Left ventricle myocardium inferior (tissue), 1 donor: Measurements from ENCODE around the gene COPG1. TPM values are rescaled to one million over a fixed set of nuclear protein-coding genes. Genes with fewer than 3 reads are reported as not detected.

Experiments used
- DNase-seq: peaks from one replicate; pipeline ENCODE4 v3.0.0-alpha.2; 2020
- H3K27ac ChIP-seq: fragments of 200-600 bp; replicated peaks from 2 replicates; pipeline ENCODE4 v1.8.0; 2021
- H3K27me3 ChIP-seq: fragments of 200-600 bp; 2 replicates; pipeline ENCODE4 v1.8.0; 2021; ENCODE audit warnings: low read depth
- H3K36me3 ChIP-seq: fragments of 200-600 bp; 2 replicates; pipeline ENCODE4 v1.8.0; 2021
- H3K4me1 ChIP-seq: fragments of 200-600 bp; 2 replicates; pipeline ENCODE4 v1.8.0; 2021
- H3K4me3 ChIP-seq: fragments of 200-600 bp; 2 replicates; pipeline ENCODE4 v1.8.0; 2021; ENCODE audit warnings: mild to moderate bottlenecking, moderate library complexity
- H3K9me3 ChIP-seq: fragments of 200-600 bp; replicated peaks from 2 replicates; pipeline ENCODE4 v1.8.0; 2021
- CTCF ChIP-seq: fragments of 200-600 bp; IDR thresholded peaks from 2 replicates; pipeline ENCODE4 v1.8.0; 2021; ENCODE audit warnings: antibody characterized with exemption, mild to moderate bottlenecking, borderline replicate concordance
- intact Hi-C: fragments of 100-400 bp; cut with micrococcal nuclease; formaldehyde crosslinking; loops from one replicate; pipeline ENCODE4 v1.11.0; 2022
- total RNA-seq: library from RNA; stranded (reverse); fragmentation: NEBNext Ultra II Directional; extraction: Animal tissue kit (Norgen Biotek cat#: 25700); gene quantifications from one replicate; pipeline ENCODE4 v1.2.1, GENCODE V29; 2021
- donor health status: DM: no; HTN: yes; CAD: no; lungs with severe emphysema.

COPG1 gene
- total RNA-seq, 1 donor from 2014 or later: 86.1 TPM

DNA sequence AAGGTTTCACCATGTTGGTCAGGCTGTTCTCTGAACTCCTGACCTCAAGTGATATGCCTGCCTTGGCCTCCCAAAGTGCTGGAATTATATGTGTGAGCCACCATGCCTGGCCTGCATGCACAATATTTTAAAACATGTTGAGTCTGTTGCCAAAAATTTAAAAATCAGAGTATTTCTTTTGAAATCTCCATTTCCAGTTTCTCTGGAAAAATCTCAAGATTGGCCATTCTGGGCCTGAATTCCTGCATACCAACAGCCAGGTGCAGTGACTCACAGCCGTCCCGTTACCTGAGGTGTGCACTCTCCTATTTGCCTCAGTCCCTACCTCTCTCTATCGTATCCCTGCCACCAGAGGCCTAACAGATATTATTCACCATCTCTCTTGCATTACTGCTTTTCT, 15.0 kb upstream of the COPG1 start:
- no peak for TF ChIP-seq CTCF
- no peaks in the 10 kb centered on the region for H3K9me3 ChIP-seq
- no peaks in the 10 kb centered on the region for H3K27me3 ChIP-seq
- intact Hi-C loops: no loop called here
- H3K4me1 ChIP-seq: peaks cover 15% of the 10 kb centered on the region
- no peak overlapping the region for H3K27ac ChIP-seq
- no peak for DNase-seq
- H3K4me3 ChIP-seq: no peak overlapping the region
- H3K36me3 ChIP-seq: no peaks in the 10 kb centered on the region

DNA sequence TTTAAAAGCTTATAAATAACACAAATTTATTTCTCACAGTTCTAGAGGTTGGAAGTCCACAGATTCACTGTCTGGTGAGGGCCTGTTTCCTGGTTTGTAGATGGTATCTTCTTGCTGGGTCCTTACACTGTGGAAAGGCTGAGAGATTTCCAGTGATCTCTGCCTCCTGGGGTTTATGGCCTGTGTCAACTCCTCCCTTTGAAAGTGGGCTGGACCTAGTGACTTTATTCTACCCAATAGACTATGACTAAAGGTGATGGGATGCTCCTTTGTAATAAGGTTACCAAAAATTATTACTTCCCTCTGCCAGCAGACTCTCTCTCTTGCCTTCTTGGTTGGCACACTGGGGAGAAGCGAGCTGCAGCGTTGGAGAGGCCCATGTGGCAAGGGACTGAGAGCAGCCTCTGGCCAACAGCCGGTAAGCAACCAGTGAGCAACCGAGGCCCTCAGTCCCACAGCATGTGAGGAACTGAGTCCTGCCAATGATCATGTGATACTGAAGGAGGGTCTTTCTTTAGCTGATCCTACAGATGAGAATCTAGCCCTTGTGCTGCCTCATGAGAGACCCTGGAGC, 14.0 kb upstream of the COPG1 start:
- Histone ChIP-seq H3K4me3 (no peak overlapping the region), H3K27ac (no peak overlapping the region), H3K27me3 (no peaks in the 10 kb centered on the region), H3K4me1 (peaks cover 18% of the 10 kb centered on the region), H3K9me3 (no peaks in the 10 kb centered on the region), H3K36me3 (no peaks in the 10 kb centered on the region)
- intact Hi-C loops: no loop called here
- no peak for TF ChIP-seq CTCF
- no peak for DNase-seq

GRCh38 chr3:129238945-129239705, 10.3 kb upstream of the COPG1 start:
- Histone ChIP-seq H3K9me3 (no peaks in the 10 kb centered on the region), H3K4me3 (no peak overlapping the region), H3K27ac (peak overlapping the region; percentile 81), H3K27me3 (no peaks in the 10 kb centered on the region), H3K36me3 (no peaks in the 10 kb centered on the region), H3K4me1 (peaks cover 18% of the 10 kb centered on the region)
- intact Hi-C loops: no loop called here
- TF ChIP-seq CTCF: no peak
- DNase-seq: peak; percentile 26

DNA sequence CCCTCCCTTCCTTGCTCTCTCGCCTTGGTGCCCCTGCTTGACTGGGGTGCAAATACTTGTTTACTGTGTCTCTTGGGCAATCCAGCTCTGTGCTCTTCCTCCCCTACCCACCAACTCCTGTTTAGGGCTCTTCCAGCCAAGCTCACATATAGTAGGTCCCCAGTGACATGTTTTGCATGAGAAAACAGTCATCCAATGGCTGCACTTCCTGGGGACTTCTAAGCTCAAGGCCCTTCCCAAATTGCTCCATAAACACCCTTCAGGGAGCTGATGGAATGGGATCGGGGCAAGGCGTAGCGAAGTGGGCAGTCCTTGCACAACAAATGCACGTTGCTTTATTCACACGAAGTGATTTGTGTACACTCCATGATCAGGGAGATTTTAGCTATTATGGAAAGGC, 9.4 kb upstream of the COPG1 start:
- Histone ChIP-seq H3K36me3 (no peaks in the 10 kb centered on the region), H3K9me3 (no peaks in the 10 kb centered on the region), H3K4me3 (no peak overlapping the region), H3K27me3 (no peaks in the 10 kb centered on the region), H3K27ac (peak overlapping the region; percentile 81), H3K4me1 (peaks cover 20% of the 10 kb centered on the region)
- no peak for DNase-seq
- TF ChIP-seq CTCF: no peak
- intact Hi-C loops: no loop called here

GRCh38 chr3:129240436-129240835, 9.0 kb upstream of the COPG1 start:
- no peaks in the 10 kb centered on the region for H3K27me3 ChIP-seq
- H3K4me3 ChIP-seq: no peak overlapping the region
- no peak for TF ChIP-seq CTCF
- no peaks in the 10 kb centered on the region for H3K9me3 ChIP-seq
- peaks cover 24% of the 10 kb centered on the region for H3K4me1 ChIP-seq
- peak overlapping the region; percentile 81 for H3K27ac ChIP-seq
- intact Hi-C loops: no loop called here
- H3K36me3 ChIP-seq: no peaks in the 10 kb centered on the region
- no peak for DNase-seq
